ENCODE measurements around the gene FRYL.

The FRYL gene

DNA sequence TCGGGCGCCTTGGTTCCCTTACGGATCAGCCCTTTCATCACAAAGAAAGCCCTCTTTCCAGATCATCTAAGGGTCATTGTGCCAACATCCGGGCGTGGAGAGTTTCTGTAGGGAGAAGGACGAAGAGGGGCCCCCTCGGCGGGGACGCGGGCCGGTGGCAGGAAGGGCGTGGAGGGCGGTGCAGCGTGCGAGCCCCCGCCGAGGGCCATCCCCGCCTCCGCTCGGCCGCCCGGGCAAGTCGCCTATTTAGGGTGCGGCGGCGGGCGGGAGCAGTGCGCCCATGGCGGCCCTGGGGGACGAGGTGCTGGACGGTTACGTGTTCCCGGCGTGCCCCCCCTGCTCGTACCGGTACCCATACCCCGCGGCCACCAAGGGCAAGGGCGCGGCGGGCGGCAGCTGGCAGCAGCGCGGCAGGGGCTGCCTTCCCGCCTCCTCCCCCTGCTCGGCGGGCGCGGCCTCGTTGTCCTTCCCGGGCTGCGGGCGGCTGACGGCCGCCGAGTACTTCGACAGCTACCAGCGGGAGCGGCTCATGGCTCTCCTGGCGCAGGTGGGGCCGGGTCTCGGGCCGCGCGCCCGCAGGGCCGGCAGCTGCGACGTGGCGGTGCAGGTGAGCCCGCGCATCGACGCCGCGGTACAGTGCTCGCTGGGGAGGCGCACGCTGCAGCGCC is 289.9 kb downstream of the FRYL start, which contains the start of gene ZAR1:
TSS of gene ZAR1 (plus strand) at position 241 of the 668 bp plus-strand sequence. CDS start at position 281, 40 bp downstream.
- ATAC-seq (ENCODE audit: low read depth) (peak; percentile 58), DNase-seq (ENCODE audit: low spot score) (no peak)
- Histone ChIP-seq H3K9me3 (ENCODE audit: severe bottlenecking) (no peaks in the 10 kb centered on the region), H3K27ac (ENCODE audit: poor library complexity, severe bottlenecking) (no peak within 1 kb of the TSS), H3K36me3 (ENCODE audit: low read depth) (no peaks in the 10 kb centered on the region), H3K4me3 (ENCODE audit: severe bottlenecking) (peak within 1 kb of the TSS; percentile 33), H3K4me1 (ENCODE audit: insufficient read depth, poor library complexity, severe bottlenecking) (no peaks in the 10 kb centered on the region), H3K27me3 (ENCODE audit: insufficient read depth, poor library complexity, severe bottlenecking) (peaks cover 48% of the 10 kb centered on the region)
- TF ChIP-seq CTCF (IDR thresholded peaks at IDR 0.05; ENCODE audit: poor library complexity, severe bottlenecking), result no peak

DNA sequence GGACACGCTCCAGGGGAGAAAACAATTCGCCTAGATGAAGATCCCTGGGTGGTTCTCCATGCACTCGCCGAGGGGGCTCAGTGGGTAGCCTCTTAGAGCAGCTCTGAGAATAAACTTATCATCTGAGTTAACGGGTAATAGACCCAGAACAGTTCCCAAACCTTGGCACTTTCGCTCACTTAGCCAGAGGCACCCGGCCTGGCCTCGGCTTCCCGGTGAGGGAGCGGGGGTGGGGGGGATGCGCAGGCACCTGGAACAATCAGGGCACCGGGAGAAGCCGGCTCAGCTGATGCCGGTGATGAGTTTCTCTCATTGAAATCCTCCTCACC is 290.4 kb downstream of the FRYL start:
- H3K4me3 ChIP-seq (ENCODE audit: severe bottlenecking), result peak overlapping the region; percentile 33

DNA sequence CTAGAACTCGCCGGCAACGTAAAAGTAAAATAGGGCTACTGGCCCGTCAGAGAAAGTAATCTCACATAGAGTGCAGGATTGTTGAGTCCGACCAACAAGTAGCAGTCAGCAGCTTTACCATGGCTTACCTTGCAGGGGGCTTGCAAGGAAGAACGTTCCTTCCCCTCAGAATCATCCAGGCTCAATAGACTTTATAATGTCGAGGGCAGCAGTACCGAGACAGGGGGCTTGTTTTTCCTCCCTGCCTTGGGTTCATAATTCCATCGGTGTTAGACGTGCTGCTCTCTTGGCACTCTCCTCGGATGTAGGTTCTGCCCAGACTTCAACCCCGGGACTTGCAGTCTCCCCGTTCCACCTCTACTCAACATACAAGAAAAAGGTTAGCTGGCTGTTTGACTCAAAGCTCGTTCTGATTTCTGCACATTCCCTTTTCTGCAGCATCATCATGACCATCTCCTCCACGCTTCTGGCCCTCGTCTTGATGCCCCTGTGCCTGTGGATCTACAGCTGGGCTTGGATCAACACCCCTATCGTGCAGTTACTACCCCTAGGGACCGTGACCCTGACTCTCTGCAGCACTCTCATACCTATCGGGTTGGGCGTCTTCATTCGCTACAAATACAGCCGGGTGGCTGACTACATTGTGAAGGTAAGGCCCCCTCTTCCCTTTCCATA is 295.4 kb downstream of the FRYL start:
- H3K27ac ChIP-seq (ENCODE audit: poor library complexity, severe bottlenecking), result no peak overlapping the region
- H3K4me3 ChIP-seq (ENCODE audit: severe bottlenecking), result no peak overlapping the region
- no peaks in the 10 kb centered on the region for H3K4me1 ChIP-seq (ENCODE audit: insufficient read depth, poor library complexity, severe bottlenecking)
- no peaks in the 10 kb centered on the region for H3K9me3 ChIP-seq (ENCODE audit: severe bottlenecking)
- TF ChIP-seq CTCF (IDR thresholded peaks at IDR 0.05; ENCODE audit: poor library complexity, severe bottlenecking), result no peak
- H3K36me3 ChIP-seq (ENCODE audit: low read depth), result no peaks in the 10 kb centered on the region
- H3K27me3 ChIP-seq (ENCODE audit: insufficient read depth, poor library complexity, severe bottlenecking), result peaks cover 69% of the 10 kb centered on the region
- DNase-seq (ENCODE audit: low spot score) (no peak), ATAC-seq (ENCODE audit: low read depth) (no peak)

More for the DNA sequence above, 290.4 kb downstream of the FRYL start:
- no peaks in the 10 kb centered on the region for H3K36me3 ChIP-seq (ENCODE audit: low read depth)
- H3K27ac ChIP-seq (ENCODE audit: poor library complexity, severe bottlenecking), result no peak overlapping the region
- H3K4me1 ChIP-seq (ENCODE audit: insufficient read depth, poor library complexity, severe bottlenecking), result no peaks in the 10 kb centered on the region
- peaks cover 53% of the 10 kb centered on the region for H3K27me3 ChIP-seq (ENCODE audit: insufficient read depth, poor library complexity, severe bottlenecking)
- no peaks in the 10 kb centered on the region for H3K9me3 ChIP-seq (ENCODE audit: severe bottlenecking)
- DNase-seq (ENCODE audit: low spot score), result no peak
- no peak for ATAC-seq (ENCODE audit: low read depth)
- no peak for TF ChIP-seq CTCF (IDR thresholded peaks at IDR 0.05; ENCODE audit: poor library complexity, severe bottlenecking)

GRCh38 chr4:48483777-48484493 is 296.1 kb downstream of the FRYL start:
- DNase-seq (ENCODE audit: low spot score) (no peak), ATAC-seq (ENCODE audit: low read depth) (no peak; the same call in 2 of the 3 replicates)
- H3K4me3 ChIP-seq (ENCODE audit: severe bottlenecking), result no peak overlapping the region
- H3K36me3 ChIP-seq (ENCODE audit: low read depth), result no peaks in the 10 kb centered on the region
- no peaks in the 10 kb centered on the region for H3K4me1 ChIP-seq (ENCODE audit: insufficient read depth, poor library complexity, severe bottlenecking)
- no peak overlapping the region for H3K27ac ChIP-seq (ENCODE audit: poor library complexity, severe bottlenecking)
- no peaks in the 10 kb centered on the region for H3K9me3 ChIP-seq (ENCODE audit: severe bottlenecking)
- TF ChIP-seq CTCF (IDR thresholded peaks at IDR 0.05; ENCODE audit: poor library complexity, severe bottlenecking), result no peak
- H3K27me3 ChIP-seq (ENCODE audit: insufficient read depth, poor library complexity, severe bottlenecking), result peaks cover 62% of the 10 kb centered on the region

Data from RWPE2 (cell line).